Epithelial cell of proximal tubule (primary cell): ENCODE results near the gene FKBP2. TPM values are rescaled to one million over a fixed set of nuclear protein-coding genes. Genes with fewer than 3 reads are reported as not detected.

Experiments used
- DNase-seq: peaks from one replicate; pipeline ENCODE4 v3.0.0-alpha.2; 2011; ENCODE audit warnings: low read depth
- H3K4me3 ChIP-seq: 2 replicates; pipeline ENCODE4 v1.5.1; 2011; ENCODE audit warnings: low read depth, mild to moderate bottlenecking, low read length
- total RNA-seq: library from RNA; depleted of rRNA; stranded (reverse); fragments of >200 nt; gene quantifications from 2 replicates; pipeline ENCODE4 v1.2.3, GENCODE V29; 2015
- TF ChIP-seq, protein P1 (sequence below): conservative IDR thresholded peaks from 2 replicates; pipeline ENCODE4 v1.5.1; 2012; ENCODE audit warnings: low read depth, mild to moderate bottlenecking, low read length

FKBP2 gene
- total RNA-seq, 1 donor from 2014 or later = 184 TPM

GRCh38 chr11:64219755-64220154, 21.1 kb upstream of the FKBP2 start:
- no peak for DNase-seq
- TF ChIP-seq, protein P1, sequence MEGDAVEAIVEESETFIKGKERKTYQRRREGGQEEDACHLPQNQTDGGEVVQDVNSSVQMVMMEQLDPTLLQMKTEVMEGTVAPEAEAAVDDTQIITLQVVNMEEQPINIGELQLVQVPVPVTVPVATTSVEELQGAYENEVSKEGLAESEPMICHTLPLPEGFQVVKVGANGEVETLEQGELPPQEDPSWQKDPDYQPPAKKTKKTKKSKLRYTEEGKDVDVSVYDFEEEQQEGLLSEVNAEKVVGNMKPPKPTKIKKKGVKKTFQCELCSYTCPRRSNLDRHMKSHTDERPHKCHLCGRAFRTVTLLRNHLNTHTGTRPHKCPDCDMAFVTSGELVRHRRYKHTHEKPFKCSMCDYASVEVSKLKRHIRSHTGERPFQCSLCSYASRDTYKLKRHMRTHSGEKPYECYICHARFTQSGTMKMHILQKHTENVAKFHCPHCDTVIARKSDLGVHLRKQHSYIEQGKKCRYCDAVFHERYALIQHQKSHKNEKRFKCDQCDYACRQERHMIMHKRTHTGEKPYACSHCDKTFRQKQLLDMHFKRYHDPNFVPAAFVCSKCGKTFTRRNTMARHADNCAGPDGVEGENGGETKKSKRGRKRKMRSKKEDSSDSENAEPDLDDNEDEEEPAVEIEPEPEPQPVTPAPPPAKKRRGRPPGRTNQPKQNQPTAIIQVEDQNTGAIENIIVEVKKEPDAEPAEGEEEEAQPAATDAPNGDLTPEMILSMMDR = no peak
- no peak overlapping the region for H3K4me3 ChIP-seq

DNA sequence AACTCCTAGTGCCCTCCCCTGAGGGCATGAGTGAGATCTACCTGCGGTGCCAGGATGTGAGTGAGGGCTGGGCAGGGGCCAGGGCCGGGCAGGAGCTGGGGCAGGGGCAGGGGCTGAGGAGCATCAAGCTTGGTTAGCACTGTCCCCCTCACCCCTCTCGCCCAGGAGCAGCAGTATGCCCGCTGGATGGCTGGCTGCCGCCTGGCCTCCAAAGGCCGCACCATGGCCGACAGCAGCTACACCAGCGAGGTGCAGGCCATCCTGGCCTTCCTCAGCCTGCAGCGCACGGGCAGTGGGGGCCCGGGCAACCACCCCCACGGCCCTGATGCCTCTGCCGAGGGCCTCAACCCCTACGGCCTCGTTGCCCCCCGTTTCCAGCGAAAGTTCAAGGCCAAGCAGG, 20.6 kb upstream of the FKBP2 start:
- no peak for DNase-seq
- TF ChIP-seq, protein P1 = no peak
- no peak overlapping the region for H3K4me3 ChIP-seq

DNA sequence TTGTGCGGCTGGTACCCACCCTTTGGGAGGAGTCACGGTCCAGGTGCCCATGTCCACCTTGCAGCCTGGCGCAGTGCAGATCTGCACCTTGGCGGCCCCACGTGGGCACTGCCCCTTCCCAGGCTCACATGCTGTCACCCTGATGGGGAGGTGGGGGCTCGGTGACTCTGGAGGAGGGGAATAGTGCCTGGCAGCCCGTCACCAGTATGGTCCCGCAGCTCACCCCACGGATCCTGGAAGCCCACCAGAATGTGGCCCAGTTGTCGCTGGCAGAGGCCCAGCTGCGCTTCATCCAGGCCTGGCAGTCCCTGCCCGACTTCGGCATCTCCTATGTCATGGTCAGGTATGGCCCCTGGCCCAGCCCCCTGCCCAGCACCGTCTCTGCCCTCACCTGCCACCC, 20.1 kb upstream of the FKBP2 start:
- TF ChIP-seq, protein P1 = no peak
- no peak overlapping the region for H3K4me3 ChIP-seq
- no peak for DNase-seq

DNA sequence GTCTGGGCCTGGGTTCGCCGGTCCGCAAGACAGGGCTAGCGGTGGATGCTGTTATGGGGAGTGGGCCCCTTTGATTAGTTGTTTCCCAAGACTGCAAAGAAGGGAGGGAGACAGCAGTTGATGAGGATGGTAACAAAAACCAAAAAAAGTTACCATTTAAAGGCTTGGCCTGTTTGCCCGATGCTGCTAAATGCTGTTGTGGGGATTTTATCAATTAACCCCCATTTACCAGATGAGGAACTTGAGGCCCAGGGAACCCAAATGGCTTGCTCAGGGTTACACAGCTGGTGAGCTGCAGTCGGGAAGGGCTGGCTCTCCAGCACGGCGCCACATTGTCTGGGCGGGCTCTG, 18.3 kb upstream of the FKBP2 start:
- DNase-seq = no peak
- TF ChIP-seq, protein P1 = no peak
- H3K4me3 ChIP-seq = no peak overlapping the region

DNA sequence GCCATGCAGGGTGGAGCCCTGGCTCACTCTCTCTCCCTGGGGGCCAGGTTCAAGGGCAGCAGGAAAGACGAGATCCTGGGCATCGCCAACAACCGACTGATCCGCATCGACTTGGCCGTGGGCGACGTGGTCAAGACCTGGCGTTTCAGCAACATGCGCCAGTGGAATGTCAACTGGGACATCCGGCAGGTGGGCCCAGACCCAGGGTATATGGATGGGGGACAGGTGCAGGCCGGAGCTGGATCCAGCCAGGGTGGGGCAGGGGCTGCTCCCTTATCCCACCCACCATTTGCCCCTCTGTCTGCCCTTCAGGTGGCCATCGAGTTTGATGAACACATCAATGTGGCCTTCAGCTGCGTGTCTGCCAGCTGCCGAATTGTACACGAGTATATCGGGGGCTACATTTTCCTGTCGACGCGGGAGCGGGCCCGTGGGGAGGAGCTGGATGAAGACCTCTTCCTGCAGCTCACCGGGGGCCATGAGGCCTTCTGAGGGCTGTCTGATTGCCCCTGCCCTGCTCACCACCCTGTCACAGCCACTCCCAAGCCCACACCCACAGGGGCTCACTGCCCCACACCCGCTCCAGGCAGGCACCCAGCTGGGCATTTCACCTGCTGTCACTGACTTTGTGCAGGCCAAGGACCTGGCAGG, 17.8 kb upstream of the FKBP2 start:
- TF ChIP-seq, protein P1 = no peak
- H3K4me3 ChIP-seq = no peak overlapping the region
- no peak for DNase-seq

- DNase-seq = no peak
- TF ChIP-seq, protein P1 = no peak
- H3K4me3 ChIP-seq = peak overlapping the region; percentile 100
Measured at GRCh38 chr11:64224151-64224890, 16.6 kb upstream of the FKBP2 start.
